ENCODE measurements around the gene INTU.
A peak's percentile ranks its signal among the peaks of the same experiment; 100 is the strongest.
"Not testable (repeated sequence)": the region's sequence is repeated elsewhere in the genome, so short reads cannot be mapped to it uniquely, and the experiment has no call there.

Gene INTU

DNA sequence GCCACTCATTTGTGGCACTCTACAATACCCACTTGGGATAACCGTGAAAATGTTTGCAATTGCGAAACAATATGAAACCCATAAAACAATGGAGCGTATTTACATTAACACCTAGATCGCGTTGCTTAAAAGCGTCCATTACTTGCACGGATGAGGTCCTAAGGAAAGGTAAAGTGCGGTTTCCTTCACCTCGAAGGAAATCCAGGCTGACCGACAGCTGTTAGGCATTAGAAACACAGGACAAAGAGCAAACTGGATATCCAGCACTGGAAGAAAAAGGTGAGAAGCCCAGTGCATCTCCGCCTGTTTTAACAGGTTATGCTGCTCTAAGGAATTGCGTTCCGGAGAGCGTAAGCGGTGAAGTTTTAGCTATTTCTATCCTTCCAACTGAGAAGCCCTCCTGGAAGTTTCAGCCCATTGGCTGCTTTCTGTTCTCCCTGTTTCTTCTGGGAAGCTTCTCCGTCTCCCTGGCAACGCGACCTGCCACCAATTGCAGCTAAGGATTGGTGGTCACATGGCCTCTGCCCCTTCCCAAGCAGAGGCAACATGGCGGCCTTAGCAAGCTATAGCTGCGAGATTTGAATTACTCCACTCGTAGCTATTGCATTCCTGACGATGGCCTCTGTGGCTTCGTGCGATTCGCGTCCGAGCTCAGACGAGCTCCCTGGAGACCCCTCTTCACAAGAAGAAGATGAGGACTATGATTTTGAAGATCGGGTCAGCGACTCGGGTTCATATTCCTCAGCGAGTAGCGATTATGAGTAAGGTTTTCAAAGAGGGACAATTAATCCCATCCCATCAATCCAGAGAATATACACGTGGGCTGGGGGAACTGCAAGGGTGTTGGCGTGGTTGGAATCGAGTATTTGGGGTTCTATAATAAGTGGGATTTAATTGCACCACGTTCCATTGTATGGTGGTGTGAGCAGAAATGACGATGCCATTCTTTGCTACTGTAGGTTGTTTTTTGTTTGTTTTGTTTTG is at the start of gene INTU:
Gene INTU (plus strand): TSS at position 538 of the 984 bp plus-strand sequence. CDS start 78 bp downstream, at position 616.
- DNase-seq (ENCODE audit: low read depth), result peak; percentile 87

- DNase-seq (ENCODE audit: low read depth), result not testable (repeated sequence)
These were observed 46.3 kb upstream of the INTU start for GRCh38 chr4:127586496-127586895.

- no peak for DNase-seq (ENCODE audit: low read depth)
These were observed 45.7 kb upstream of the INTU start for GRCh38 chr4:127586922-127587571.

DNA sequence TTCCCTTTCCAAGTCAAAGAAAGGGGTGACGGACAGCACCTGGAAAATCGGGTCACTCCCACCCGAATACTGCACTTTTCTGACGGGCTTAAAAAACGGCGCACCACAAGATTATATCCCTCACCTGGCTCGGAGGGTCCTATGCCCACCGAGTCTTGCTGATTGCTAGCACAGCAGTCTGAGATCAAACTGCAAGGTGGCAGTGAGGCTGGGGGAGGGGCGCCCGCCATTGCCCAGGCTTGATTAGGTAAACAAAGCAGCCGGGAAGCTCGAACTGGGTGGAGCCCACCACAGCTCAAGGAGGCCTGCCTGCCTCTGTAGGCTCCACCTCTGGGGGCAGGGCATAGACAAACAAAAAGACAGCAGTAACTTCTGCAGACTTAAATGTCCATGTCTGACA is 43.6 kb upstream of the INTU start:
- not testable (repeated sequence) for DNase-seq (ENCODE audit: low read depth)

DNA sequence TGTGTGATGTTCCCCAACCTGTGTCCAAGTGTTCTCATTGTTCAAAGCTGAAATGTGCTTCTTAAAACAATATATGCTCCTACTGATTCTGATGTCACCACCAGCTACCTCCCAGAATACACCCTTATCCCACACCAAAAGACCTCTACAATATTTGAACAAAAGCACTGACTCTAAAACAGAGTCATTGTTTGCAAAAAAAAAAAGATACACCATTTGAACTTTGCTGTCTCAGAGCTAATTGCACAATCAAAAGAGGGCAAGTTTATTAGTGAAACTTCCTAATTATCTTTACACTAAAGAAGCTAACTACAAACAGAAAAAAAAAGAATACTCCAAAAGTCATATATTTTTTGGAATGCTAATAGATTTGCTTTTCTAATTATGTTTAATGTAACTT is 34.1 kb upstream of the INTU start:
- DNase-seq (ENCODE audit: low read depth), result no peak

DNA sequence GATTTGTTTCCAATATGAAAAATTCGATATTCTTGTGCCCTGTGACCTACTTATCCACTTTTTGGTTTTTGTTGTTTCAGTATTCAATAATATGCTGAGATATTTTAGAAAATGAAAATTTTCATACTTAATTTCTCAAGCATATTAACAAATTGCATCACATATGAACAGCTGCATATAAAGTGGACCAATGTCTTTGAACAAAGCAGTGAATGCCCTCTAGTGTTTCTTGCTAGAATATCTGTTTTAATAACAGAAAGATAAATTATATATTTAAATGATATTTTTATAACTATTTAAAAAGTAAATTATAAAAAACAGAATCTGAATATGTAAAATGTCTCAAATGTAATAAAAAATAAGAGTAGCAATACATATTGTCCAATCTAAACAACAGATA is 31.7 kb upstream of the INTU start:
- DNase-seq (ENCODE audit: low read depth), result no peak

DNA sequence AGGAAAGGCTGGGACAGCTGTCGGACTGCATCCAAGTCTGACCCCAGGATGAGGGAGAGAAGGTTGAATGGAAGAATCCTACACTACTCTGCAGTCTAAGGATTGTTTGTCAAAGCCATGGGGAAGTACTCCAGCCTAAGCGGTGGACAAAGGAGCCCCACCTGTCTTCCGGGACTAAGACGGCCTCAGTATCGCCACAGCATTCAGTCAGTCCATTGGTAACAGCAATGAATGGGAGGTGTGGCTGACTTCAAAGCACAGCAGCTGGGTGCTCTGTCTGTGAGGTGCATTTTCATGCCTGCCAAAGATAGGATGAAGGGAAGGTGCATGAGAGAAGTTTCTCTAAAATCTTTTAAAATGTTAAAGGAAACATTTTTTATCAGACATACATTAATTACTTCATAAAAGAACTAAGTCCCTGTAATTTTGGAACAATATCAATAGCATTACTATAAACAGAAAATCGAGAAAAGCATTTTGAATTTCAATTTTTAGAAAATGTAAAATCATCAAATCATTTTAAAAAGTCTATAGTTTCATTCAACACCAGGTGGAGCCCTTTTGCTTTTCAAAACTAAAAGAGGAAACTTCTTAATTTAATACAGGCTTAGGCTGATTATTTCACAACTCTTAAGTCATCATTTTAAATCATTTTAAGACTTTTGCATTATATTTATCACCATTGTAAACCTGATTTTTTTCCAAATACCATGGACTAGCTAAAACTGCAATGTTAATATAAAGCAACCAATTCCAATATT is 27.6 kb upstream of the INTU start:
- no peak for DNase-seq (ENCODE audit: low read depth)

GRCh38 chr4:127606823-127607222 is 25.9 kb upstream of the INTU start:
- DNase-seq (ENCODE audit: low read depth), result no peak

GRCh38 chr4:127609484-127609883 is 23.3 kb upstream of the INTU start:
- DNase-seq (ENCODE audit: low read depth), result no peak

DNA sequence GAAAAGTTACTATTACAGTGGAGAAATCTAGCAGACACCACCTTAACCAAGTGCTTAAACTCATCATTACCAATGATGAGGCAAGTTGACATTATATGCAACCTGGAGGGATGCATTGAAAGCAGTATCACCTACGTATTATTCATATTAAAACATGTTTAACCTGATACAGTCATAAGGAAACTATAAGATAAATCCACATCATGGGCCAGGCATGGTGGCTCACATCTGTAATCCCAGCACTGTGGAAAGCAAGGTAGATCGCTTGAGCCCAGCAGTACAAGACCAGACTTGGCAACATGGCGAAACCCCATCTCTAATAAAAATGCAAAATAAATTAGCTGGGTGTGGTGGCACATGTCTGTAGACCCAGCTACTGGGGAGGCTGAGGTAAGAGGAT is 22.3 kb upstream of the INTU start:
- DNase-seq (ENCODE audit: low read depth), result no peak

GRCh38 chr4:127616898-127617297 is 15.9 kb upstream of the INTU start:
- DNase-seq (ENCODE audit: low read depth), result no peak

DNA sequence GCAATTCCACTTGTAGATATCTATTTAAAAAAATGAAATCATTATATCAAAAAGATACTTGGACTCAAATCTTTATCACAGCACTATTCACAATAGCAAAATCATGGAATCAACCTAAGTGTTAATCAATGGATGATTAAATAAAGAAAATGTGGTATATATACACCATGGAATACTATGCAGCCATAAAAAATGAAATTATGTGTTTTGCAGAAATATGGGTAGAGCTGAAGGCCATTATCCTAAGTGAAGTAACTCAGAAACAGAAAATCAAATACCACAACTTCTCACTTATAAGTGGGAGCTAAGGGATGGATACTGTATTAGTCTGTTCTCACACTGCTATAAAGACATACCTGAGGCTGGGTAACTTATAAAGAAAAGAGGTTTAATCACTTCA is 14.3 kb upstream of the INTU start:
- DNase-seq (ENCODE audit: low read depth), result no peak

GRCh38 chr4:127622621-127622920 is 10.2 kb upstream of the INTU start:
- no peak for DNase-seq (ENCODE audit: low read depth)

- no peak for DNase-seq (ENCODE audit: low read depth)
These were observed 9.6 kb upstream of the INTU start for GRCh38 chr4:127622921-127623796.

- no peak for DNase-seq (ENCODE audit: low read depth)
These were observed 9.0 kb upstream of the INTU start for GRCh38 chr4:127623797-127624083.

DNA sequence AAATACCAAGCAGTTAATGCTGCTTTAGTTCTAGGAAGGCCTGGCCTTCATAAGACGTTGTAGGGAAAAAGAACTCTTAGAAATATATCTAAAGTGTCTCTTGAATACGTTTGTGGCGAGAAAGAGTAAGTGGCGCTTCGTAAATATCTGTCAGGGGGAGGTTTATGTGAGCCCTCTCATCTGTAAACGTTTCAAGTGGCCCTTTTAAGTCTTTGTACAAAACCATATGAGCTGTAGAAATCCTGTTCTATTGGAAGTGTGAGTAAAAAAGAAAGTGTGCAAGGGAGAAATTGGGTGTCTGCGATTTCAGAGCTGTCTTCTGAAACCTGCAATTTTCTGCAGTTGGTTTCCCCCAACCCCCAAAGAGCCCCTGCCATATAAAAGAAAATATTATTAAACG is 8.6 kb upstream of the INTU start:
- DNase-seq (ENCODE audit: low read depth), result no peak

DNA sequence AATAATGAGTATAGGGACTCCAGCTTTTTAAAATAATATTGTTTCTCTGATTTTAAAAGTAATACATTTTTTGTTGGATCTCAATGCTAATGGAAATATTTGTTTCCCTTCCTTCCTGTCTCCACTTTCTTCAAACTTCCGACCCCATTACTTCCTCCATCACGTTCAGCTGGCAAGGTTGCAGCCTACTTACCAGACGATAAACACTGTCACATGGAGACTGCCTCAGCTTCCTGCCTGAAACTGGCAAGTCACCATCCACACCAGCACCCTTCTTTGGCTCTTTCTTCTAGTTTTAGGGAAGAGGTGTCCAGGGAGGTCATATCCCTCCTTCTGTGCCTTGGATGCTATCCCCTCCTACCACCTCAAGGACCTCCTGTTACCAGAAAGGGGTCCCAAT is 3.4 kb upstream of the INTU start:
- DNase-seq (ENCODE audit: low read depth), result no peak

DNA sequence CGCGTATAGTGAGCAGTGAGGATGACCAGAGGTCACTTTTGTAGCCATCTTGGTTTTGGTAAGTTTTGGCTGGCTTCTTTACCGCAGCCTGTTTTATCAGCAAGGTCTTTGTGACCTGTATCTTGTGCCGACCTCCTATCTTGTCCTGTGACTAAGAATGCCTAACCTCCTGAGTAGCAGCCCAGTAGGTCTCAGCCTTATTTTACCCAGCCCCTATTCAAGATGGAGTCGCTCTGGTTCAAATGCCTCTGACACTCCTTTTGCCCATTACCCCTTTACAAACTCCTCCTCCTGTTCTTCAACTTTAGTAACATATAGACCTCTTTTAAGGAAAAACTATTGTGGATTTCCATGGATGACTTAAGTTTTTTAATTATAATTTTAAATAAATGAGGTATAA is 2.6 kb upstream of the INTU start:
- no peak for DNase-seq (ENCODE audit: low read depth)

DNA sequence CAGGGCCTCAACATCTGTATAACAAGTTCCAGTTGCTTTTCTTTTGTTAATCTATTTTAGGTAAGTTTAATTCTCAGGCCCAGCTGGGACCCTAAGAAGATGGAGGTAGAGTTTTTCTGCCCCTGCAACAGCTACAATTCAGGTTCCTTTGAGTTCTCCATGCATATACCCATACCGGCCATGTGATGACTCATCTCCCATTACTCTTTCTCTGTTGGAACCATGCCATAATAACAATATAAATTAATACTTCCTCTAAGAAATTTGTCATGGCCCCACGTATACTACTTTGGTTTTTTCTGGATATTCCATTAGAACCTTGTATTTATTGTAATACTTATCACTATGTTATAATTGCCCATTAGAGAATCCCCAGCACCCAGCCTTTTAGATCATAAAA is 1.3 kb upstream of the INTU start:
- no peak for DNase-seq (ENCODE audit: low read depth)

DNA sequence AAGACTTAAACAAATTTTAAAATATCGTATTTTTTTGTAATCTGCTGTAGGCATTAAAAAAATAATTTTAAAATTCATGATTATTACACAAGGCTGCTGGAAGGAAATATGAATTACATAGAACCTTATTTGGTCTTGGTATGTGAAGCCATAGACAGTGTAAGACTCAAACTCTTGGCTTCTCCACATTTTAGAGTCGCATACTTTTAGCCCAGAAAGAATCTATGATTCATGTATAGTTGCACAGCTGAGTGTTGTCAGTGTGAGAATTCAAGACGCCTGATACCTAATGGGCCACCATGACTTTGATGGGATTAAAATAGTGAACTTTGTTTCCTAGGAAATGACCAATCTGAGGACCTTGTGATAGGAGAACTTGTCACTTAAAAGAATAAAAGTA is 1.4 kb downstream of the INTU start:
- DNase-seq (ENCODE audit: low read depth), result peak; percentile 61

- DNase-seq (ENCODE audit: low read depth), result no peak
These were observed 8.8 kb downstream of the INTU start for GRCh38 chr4:127641524-127641923.

DNA sequence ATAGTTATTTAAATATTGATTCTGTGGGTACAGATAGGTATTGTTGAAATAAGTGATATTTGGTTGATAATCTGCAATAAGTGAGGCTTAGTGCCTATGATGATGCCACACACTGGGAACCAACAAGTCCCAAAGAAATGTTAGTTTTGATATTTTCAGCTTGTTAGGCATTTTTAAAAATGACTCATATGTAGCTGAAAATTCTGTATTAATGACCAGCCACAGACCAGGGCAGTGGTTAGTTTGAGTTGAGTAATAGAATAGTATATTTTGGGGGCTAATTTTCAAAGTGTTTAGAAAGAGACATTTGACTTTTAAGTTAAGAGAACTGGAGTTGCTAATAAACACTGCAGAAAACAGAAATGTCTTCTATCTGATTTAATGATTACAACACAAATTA is 9.4 kb downstream of the INTU start:
- DNase-seq (ENCODE audit: low read depth), result no peak

Measured in GM04503 (cell line).